ENCODE results near the gene EIF4B. TPM values are rescaled to one million over a fixed set of nuclear protein-coding genes. Genes with fewer than 3 reads are reported as not detected.

EIF4B gene
- total and polyA plus RNA-seq, 2 of the 8 experiments (the other 6 are each of a cell fraction or from before 2014, with no cell fraction given), result 269 to 816 TPM

DNA sequence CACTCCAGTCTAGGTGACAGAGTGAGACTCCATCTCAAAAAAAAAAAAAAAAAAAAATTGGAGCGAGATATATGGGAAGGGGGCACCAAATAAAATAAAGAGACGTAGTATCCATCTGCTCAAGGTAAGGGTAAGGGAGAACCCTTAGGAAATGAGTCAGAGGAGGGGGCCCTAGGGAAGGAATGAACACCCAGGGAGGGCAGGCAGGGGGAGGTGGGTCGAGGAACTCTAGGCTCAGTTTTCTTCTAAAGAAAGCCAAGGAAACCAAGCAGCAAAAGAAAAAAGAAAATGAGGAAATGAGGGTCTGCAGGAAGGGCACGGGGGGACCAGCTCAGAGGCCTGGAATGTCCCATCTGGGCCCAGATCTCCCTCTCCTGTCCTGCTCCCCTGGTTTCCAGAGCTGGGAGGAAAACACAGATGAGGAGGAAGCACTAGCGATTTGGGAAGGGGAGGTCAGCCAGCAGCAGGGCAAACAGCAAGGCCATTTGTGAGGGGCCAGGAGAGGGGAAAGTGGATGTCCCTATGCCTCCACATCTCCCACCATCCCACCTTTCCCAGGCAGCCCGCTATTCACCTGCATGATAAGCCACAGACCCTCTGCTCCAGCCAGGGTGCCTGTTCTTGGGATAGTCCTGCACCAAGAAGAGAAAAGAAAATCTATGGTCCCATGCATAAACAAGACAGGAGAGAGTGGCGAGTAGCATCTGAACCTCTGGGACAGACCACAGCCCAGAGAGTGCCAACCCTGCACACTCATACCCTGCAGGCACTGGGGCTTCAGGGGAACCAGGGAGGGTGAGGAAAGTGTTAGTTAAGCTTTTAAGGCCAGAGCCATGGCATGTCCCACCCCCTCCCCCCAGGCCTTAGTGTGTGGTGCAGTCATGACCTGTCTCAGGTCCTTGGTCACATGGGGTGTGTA is 61.1 kb downstream of the EIF4B start:
- no peaks in the 10 kb centered on the region for H3K36me3 ChIP-seq (ENCODE audit: control insufficient read depth in 2 of 4, insufficient read depth in 4 of 4, low read length in 3 of 4)
- peaks cover 4 to 16% (median 8%) of the 10 kb centered on the region in 4 experiments for H3K4me1 ChIP-seq (replicated peaks in 1 of 4; ENCODE audit: control insufficient read depth in 3 of 4, insufficient read depth in 4 of 4, low read length in 3 of 4)
- H3K27ac ChIP-seq (ENCODE audit: low read depth, low read length), result no peak overlapping the region
- no peaks in the 10 kb centered on the region for H3K23me2 ChIP-seq (ENCODE audit: low read depth, low read length)
- no peak overlapping the region for H4K5ac ChIP-seq (ENCODE audit: insufficient read length, low read depth, low read length)
- TF ChIP-seq KDM5A (IDR thresholded peaks at IDR 0.05; ENCODE audit: low read length) (no peak), SP1 (IDR thresholded peaks at IDR 0.05; ENCODE audit: low read depth, low read length) (no peak), GABPA (IDR thresholded peaks at IDR 0.05; ENCODE audit: borderline replicate concordance, insufficient read depth, low read length) (no peak), TEAD4 (IDR thresholded peaks at IDR 0.05; ENCODE audit: low read depth, low read length) (no peak), SIN3A (conservative IDR thresholded peaks at IDR 0.05 in 1 of 2, IDR thresholded peaks at IDR 0.05 in 1 of 2; ENCODE audit: low read depth in 1 of 2, low read length in 2 of 2) (no peak), MAFK (IDR thresholded peaks at IDR 0.05; ENCODE audit: low read depth, low read length) (no peak)
- no peak overlapping the region for H3K4ac ChIP-seq (replicated peaks; ENCODE audit: insufficient read length, low read depth, low read length)
- POLR2A ChIA-PET (ENCODE audit: partially characterized antibody), result interaction anchor here (0.7 to 2.8 kb wide), 6 partner anchors 9 to 302 kb away, joined by 3 to 16 read pairs (median 3); no protein-coding TSS in a partner anchor
- H4K8ac ChIP-seq (ENCODE audit: extremely low read depth, insufficient read depth, low read length), result no peak overlapping the region
- H2BK20ac ChIP-seq (ENCODE audit: low read length), result no peak overlapping the region
- no peak overlapping the region for H3K14ac ChIP-seq (ENCODE audit: insufficient read length)
- H2BK120ac ChIP-seq (replicated peaks; ENCODE audit: low read depth, low read length), result no peak overlapping the region
- H3K56ac ChIP-seq (replicated peaks; ENCODE audit: insufficient read length, low read depth, low read length), result no peak overlapping the region
- no peak overlapping the region for H3K4me3 ChIP-seq (ENCODE audit: extremely low read depth in 1 of 4, insufficient read depth in 2 of 4, low read depth in 3 of 4, low read length in 4 of 4)
- H2AK5ac ChIP-seq (ENCODE audit: low read depth, low read length), result no peak overlapping the region
- H3K79me1 ChIP-seq (ENCODE audit: low read depth, low read length), result no peaks in the 10 kb centered on the region
- no peak overlapping the region for H2BK5ac ChIP-seq (ENCODE audit: low read depth, low read length)
- no peak overlapping the region for H3K9ac ChIP-seq (replicated peaks in 1 of 4; ENCODE audit: extremely low read depth in 1 of 4, low read depth in 3 of 4, low read length in 3 of 4)
- peaks cover 0 to 2% (median 0%) of the 10 kb centered on the region in 4 experiments; a peak in 2 of 7 replicates for H3K27me3 ChIP-seq (replicated peaks in 1 of 4; ENCODE audit: control insufficient read depth in 3 of 4, extremely low read depth in 1 of 4, insufficient read depth in 3 of 4, low read length in 3 of 4)
- no peak overlapping the region for H3K18ac ChIP-seq (ENCODE audit: extremely low read depth, low read length)
- H3K9me3 ChIP-seq (ENCODE audit: insufficient read depth in 2 of 2, low read depth in 1 of 2, low read length in 1 of 2), result no peaks in the 10 kb centered on the region
- H2AFZ ChIP-seq (ENCODE audit: low read length), result no peak overlapping the region
- 82% methylated on average over 6 of the region's 7 CpGs; no CpG with 5 or more reads in 1 of the 2 experiments for WGBS, 2 experiments (ENCODE audit: extremely low coverage in 1 of 2, insufficient coverage in 1 of 2, insufficient read length in 1 of 2, insufficient replicate concordance in 2 of 2, low coverage in 1 of 2, low lambda C conversion rate in 2 of 2, missing lambda C conversion rate in 1 of 2)
- FAIRE-seq (no peak), DNase-seq (ENCODE audit: low read depth in 1 of 2, low spot score in 2 of 2) (no peak)
- no peaks in the 10 kb centered on the region for H3K79me2 ChIP-seq (ENCODE audit: control insufficient read depth in 1 of 2, insufficient read depth in 2 of 2, low read length in 2 of 2)
- H4K20me1 ChIP-seq (replicated peaks in 1 of 2; ENCODE audit: control insufficient read depth in 1 of 2, insufficient read depth in 2 of 2, low read length in 2 of 2), result peaks cover under 1 to 6% of the 10 kb centered on the region in 2 experiments
- H3K4me2 ChIP-seq (ENCODE audit: insufficient read depth in 1 of 2, low read depth in 2 of 2, low read length in 2 of 2), result no peak overlapping the region
- no peak overlapping the region for H4K91ac ChIP-seq (replicated peaks; ENCODE audit: insufficient read length, low read length)
- H2BK15ac ChIP-seq (ENCODE audit: low read length), result no peak overlapping the region
- CTCF ChIA-PET (ENCODE audit: partially characterized antibody), result interaction anchor here (0.7 to 22.4 kb wide), 23 partner anchors 9 to 220 kb away, joined by 3 to 531 read pairs (median 5); partner anchors contain the start of genes CSAD, ESPL1, IGFBP6 and ITGB7
- H3K23ac ChIP-seq (ENCODE audit: insufficient read length), result no peak overlapping the region
- H2BK12ac ChIP-seq (ENCODE audit: low read depth, low read length), result no peak overlapping the region
